ENCODE measurements around the gene C19orf25. TPM values are rescaled to one million over a fixed set of nuclear protein-coding genes. Genes with fewer than 3 reads are reported as not detected.
A peak's percentile ranks its signal among the peaks of the same experiment; 100 is the strongest.

Gene C19orf25
- polyA plus RNA-seq (2012; ENCODE audit: missing spikeins): 11.2 TPM

- peak; percentile 99 for DNase-seq (ENCODE audit: insufficient read length)
- FAIRE-seq: peak; percentile 99
- TF ChIP-seq TAF1 (IDR thresholded peaks at IDR 0.05; ENCODE audit: borderline replicate concordance, low read depth, low read length) (peak; percentile 37; the same call in 1 of the 2 replicates), POLR2AphosphoS5 (IDR thresholded peaks at IDR 0.05; ENCODE audit: low read depth, low read length) (peak; percentile 80), POLR2A (IDR thresholded peaks at IDR 0.05; ENCODE audit: low read depth, low read length) (peak; percentile 87; the same call in 1 of the 2 replicates)
These were observed at the start of gene C19orf25 for GRCh38 chr19:1478934-1479707. Gene C19orf25 (minus strand): TSS chr19:1479215. CDS start chr19:1478903, 312 bp downstream.

DNA sequence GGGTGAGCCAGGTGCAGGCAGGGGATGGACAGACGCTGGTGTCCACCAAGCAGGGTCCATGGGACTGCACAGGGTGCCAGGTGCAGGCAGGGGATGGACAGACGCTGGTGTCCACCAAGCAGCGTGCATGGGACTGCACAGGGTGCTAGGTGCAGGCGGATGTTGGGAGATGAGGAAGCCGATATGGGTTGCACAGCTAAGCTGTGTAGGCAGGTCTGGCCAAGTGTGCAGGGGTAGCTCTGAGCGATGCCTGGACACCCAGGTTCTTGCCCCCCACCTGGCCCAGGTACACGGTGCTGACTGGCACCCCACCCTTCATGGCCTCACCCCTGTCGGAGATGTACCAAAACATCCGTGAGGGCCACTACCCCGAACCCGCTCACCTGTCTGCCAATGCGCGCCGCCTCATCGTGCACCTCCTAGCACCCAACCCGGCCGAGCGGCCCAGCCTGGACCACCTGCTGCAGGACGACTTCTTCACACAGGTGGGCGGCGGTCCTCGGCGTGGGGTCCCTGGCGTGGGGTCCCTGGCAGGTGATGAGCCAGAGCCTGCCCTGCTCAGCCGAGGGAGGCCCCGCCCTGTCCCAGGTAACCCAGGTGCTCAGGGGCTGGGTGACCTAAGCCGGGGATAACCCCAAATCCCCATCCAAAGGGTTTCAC, 48.8 kb upstream of the C19orf25 start:
- no peak for FAIRE-seq
- TF ChIP-seq POLR2AphosphoS5 (IDR thresholded peaks at IDR 0.05; ENCODE audit: low read depth, low read length): no peak
- TF ChIP-seq TAF1 (IDR thresholded peaks at IDR 0.05; ENCODE audit: borderline replicate concordance, low read depth, low read length): no peak
- no peak for TF ChIP-seq POLR2A (IDR thresholded peaks at IDR 0.05; ENCODE audit: low read depth, low read length)
- DNase-seq (ENCODE audit: insufficient read length): no peak

GRCh38 chr19:1526979-1527649, 48.1 kb upstream of the C19orf25 start:
- no peak for FAIRE-seq
- no peak for TF ChIP-seq POLR2AphosphoS5 (IDR thresholded peaks at IDR 0.05; ENCODE audit: low read depth, low read length)
- no peak for TF ChIP-seq POLR2A (IDR thresholded peaks at IDR 0.05; ENCODE audit: low read depth, low read length)
- TF ChIP-seq TAF1 (IDR thresholded peaks at IDR 0.05; ENCODE audit: borderline replicate concordance, low read depth, low read length): no peak
- no peak for DNase-seq (ENCODE audit: insufficient read length)

GRCh38 chr19:1526066-1526778, 47.2 kb upstream of the C19orf25 start:
- DNase-seq (ENCODE audit: insufficient read length): no peak
- TF ChIP-seq POLR2AphosphoS5 (IDR thresholded peaks at IDR 0.05; ENCODE audit: low read depth, low read length): no peak
- no peak for TF ChIP-seq TAF1 (IDR thresholded peaks at IDR 0.05; ENCODE audit: borderline replicate concordance, low read depth, low read length)
- no peak for TF ChIP-seq POLR2A (IDR thresholded peaks at IDR 0.05; ENCODE audit: low read depth, low read length)
- FAIRE-seq: no peak

DNA sequence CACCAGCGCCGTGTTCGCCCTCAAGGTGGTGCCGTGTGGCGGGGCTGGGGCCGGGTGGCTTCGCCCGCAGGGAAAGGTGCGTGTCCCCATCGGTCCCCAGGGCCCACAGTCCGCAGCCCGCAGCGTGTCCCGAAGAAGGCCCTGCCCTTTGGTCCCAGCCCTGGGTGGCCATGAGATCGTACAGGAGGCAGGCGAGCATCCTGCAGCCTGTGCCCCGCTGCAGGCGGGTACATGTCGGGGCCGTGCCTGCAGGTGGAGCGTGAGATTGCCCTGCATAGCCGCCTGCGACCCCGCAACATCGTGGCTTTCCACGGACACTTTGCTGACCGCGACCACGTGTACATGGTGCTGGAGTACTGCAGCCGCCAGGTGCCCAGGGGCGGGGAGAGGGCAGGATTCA, 46.3 kb upstream of the C19orf25 start:
- FAIRE-seq: no peak
- TF ChIP-seq POLR2A (IDR thresholded peaks at IDR 0.05; ENCODE audit: low read depth, low read length): no peak
- no peak for TF ChIP-seq POLR2AphosphoS5 (IDR thresholded peaks at IDR 0.05; ENCODE audit: low read depth, low read length)
- no peak for TF ChIP-seq TAF1 (IDR thresholded peaks at IDR 0.05; ENCODE audit: borderline replicate concordance, low read depth, low read length)
- DNase-seq (ENCODE audit: insufficient read length): no peak

GRCh38 chr19:1524972-1525325, 45.9 kb upstream of the C19orf25 start:
- DNase-seq (ENCODE audit: insufficient read length): no peak
- TF ChIP-seq TAF1 (IDR thresholded peaks at IDR 0.05; ENCODE audit: borderline replicate concordance, low read depth, low read length): no peak
- no peak for TF ChIP-seq POLR2AphosphoS5 (IDR thresholded peaks at IDR 0.05; ENCODE audit: low read depth, low read length)
- TF ChIP-seq POLR2A (IDR thresholded peaks at IDR 0.05; ENCODE audit: low read depth, low read length): no peak
- no peak for FAIRE-seq

DNA sequence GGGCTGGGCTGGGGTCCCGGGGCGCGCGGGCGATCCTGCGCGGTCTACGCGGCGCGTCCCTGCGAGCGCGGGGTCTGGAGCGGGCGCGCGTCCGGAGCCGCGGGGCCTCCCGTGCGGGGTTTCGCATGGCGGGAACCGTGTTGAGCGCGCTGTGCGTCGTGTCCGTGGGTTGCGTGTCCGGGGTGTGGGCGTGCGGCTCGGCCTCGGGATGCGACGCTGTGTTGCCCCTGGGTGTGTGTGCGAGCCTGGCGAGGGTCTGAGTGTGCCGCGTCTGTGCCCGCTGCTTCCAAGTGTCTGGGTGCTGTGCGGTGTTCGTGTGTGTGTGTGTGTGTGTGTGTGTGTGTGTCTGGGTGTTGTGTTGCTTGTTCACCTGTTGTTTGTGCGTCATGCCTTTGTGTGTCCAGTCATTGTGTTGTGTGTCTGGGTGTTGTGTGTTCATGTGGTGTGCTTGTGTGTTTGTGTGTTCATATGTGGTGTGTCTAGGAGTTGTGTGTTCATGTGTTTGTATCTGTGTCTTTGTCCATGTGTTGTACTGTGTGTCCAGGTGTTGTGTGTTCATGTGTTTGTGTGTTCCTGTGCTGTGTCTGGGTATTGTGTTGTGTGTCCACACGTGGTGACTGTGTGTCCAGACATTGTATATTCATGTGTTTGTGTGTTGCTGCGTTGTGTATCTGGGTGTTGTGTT, 45.4 kb upstream of the C19orf25 start:
- no peak for TF ChIP-seq TAF1 (IDR thresholded peaks at IDR 0.05; ENCODE audit: borderline replicate concordance, low read depth, low read length)
- no peak for TF ChIP-seq POLR2A (IDR thresholded peaks at IDR 0.05; ENCODE audit: low read depth, low read length)
- TF ChIP-seq POLR2AphosphoS5 (IDR thresholded peaks at IDR 0.05; ENCODE audit: low read depth, low read length): no peak
- FAIRE-seq: no peak

GRCh38 chr19:1523412-1524286, 44.6 kb upstream of the C19orf25 start, which contains the start of gene PLK5:
Gene PLK5 (plus strand): TSS chr19:1524077. CDS start chr19:1526997, 2,920 bp downstream.
- TF ChIP-seq POLR2AphosphoS5 (IDR thresholded peaks at IDR 0.05; ENCODE audit: low read depth, low read length): no peak
- TF ChIP-seq POLR2A (IDR thresholded peaks at IDR 0.05; ENCODE audit: low read depth, low read length): no peak
- TF ChIP-seq TAF1 (IDR thresholded peaks at IDR 0.05; ENCODE audit: borderline replicate concordance, low read depth, low read length): no peak
- DNase-seq (ENCODE audit: insufficient read length) (no peak), FAIRE-seq (no peak)

More for the DNA sequence above, 45.4 kb upstream of the C19orf25 start:
- DNase-seq (ENCODE audit: insufficient read length): no peak

- TF ChIP-seq POLR2AphosphoS5 (IDR thresholded peaks at IDR 0.05; ENCODE audit: low read depth, low read length) (no peak), TAF1 (IDR thresholded peaks at IDR 0.05; ENCODE audit: borderline replicate concordance, low read depth, low read length) (no peak), POLR2A (IDR thresholded peaks at IDR 0.05; ENCODE audit: low read depth, low read length) (no peak)
- FAIRE-seq (no peak), DNase-seq (ENCODE audit: insufficient read length) (no peak)
These were observed 43.8 kb upstream of the C19orf25 start for GRCh38 chr19:1522838-1523237.

All from GM12892 (cell line).